SK-N-SH (cell line): ENCODE measurements around the gene CACNG4.

Source experiments
- CTCF ChIP-seq: fragments of 200-600 bp; sonication (generic); IDR thresholded peaks from 2 replicates; pipeline ENCODE4 v1.6.1; 2017; ENCODE audit warnings: antibody characterized with exemption, mild to moderate bottlenecking, moderate library complexity
- POLR2AphosphoS5 ChIP-seq: IDR thresholded peaks from 2 replicates; pipeline ENCODE4 v1.6.1; 2012; ENCODE audit warnings: low read depth, low read length

GRCh38 chr17:66994361-66994760 lies 29.9 kb downstream of the CACNG4 start:
- TF ChIP-seq POLR2AphosphoS5 = no peak
- no peak for TF ChIP-seq CTCF
